ENCODE data around the gene SCN8A. TPM values are rescaled to one million over a fixed set of nuclear protein-coding genes. Genes with fewer than 3 reads are reported as not detected.

Gene SCN8A
- total and polyA plus RNA-seq, 7 donors, result 0.03 to 0.44 (median 0.08) TPM

DNA sequence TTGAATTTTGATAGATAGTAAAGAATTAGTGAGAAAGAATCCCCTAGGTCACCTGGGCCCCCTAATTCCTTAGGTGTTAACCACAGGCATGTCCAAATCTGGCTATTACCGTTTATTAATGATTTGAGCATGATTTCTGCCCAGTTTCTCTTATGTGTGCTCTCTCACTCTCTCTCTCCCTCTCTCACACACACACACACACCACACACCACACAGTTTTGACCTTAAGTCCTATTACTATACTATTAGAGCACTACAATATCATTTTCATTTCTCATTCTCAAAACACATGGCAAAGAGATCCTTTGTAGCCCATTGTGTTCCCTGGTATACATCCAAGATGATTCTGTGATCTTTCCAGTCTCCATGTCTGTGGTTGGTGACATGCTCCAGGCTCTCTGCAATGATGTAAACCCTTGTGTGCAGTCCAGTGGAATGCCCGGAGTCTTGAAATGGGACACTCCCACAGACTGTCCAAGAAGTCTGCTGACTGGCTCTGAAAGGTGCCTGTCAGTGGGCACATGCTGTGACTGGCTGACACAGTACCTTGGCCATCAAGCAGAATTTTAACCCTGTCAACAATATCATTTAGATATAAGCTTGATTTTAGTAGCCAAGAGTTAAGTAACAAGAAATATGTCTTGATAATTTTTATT is 161.3 kb downstream of the SCN8A start:
- peak; percentile 64 to 80 (median 76) for ATAC-seq
- Histone ChIP-seq H3K27me3 (ENCODE audit: insufficient read depth in 3 of 3, low read length in 2 of 3) (peaks cover 0 to 4% (median 0%) of the 10 kb centered on the region in 3 donors), H3K9me3 (no peaks in the 10 kb centered on the region), H3K27ac (no peak overlapping the region), H3K4me3 (no peak overlapping the region), H3K4me1 (no peaks in the 10 kb centered on the region), H3K36me3 (ENCODE audit: insufficient read depth in 1 of 2, low read depth in 1 of 2) (no peaks in the 10 kb centered on the region)
- 18 to 30% (median 20%) methylated on average over 2 of the region's 2 CpGs for WGBS, 3 donors
- TF ChIP-seq, protein P1, sequence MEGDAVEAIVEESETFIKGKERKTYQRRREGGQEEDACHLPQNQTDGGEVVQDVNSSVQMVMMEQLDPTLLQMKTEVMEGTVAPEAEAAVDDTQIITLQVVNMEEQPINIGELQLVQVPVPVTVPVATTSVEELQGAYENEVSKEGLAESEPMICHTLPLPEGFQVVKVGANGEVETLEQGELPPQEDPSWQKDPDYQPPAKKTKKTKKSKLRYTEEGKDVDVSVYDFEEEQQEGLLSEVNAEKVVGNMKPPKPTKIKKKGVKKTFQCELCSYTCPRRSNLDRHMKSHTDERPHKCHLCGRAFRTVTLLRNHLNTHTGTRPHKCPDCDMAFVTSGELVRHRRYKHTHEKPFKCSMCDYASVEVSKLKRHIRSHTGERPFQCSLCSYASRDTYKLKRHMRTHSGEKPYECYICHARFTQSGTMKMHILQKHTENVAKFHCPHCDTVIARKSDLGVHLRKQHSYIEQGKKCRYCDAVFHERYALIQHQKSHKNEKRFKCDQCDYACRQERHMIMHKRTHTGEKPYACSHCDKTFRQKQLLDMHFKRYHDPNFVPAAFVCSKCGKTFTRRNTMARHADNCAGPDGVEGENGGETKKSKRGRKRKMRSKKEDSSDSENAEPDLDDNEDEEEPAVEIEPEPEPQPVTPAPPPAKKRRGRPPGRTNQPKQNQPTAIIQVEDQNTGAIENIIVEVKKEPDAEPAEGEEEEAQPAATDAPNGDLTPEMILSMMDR (IDR thresholded peaks at IDR 0.05), result no peak
- intact Hi-C loops (cut with DNase I), result no loop called here
- DNase-seq, result peak; percentile 56 to 63

DNA sequence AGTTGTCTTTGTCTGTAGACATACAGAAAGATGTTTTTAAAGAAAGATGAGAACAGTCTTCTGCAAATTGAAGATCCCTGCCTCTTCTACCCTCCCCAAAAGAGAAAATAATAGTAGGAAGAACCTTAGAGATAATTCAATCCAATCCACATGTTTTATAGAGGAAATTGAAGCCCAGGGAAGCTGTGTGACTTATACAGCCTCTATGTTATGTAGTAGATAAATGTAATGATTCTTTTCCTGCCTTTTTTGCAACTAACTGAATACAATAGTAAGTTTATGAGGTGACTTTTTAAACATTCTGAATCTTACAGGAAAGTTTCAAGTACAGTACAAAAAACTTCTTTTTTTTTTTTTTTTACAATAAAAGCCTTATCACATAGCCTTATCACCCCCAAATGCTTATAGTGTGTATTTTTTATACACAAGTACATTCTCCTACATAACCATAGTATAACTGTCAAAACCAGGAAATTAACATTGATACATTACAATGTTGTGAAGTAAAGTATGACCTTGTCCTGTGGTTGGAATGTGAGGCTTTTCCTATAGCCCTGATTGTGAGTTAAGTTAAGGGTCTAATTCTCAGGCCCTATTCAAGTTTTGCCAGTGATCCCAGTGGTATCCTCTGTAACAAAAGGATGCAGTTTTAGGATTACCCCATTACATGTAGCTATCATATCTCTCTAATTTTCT is 163.1 kb downstream of the SCN8A start:
- intact Hi-C loops (cut with DNase I), result no loop called here
- Histone ChIP-seq H3K27ac (no peak overlapping the region), H3K36me3 (ENCODE audit: insufficient read depth in 1 of 2, low read depth in 1 of 2) (no peaks in the 10 kb centered on the region), H3K4me3 (no peak overlapping the region), H3K9me3 (no peaks in the 10 kb centered on the region), H3K27me3 (ENCODE audit: insufficient read depth in 3 of 3, low read length in 2 of 3) (peaks cover 0 to 4% (median 0%) of the 10 kb centered on the region in 3 donors), H3K4me1 (no peaks in the 10 kb centered on the region)
- TF ChIP-seq, protein P1 (IDR thresholded peaks at IDR 0.05), result no peak
- no peak for DNase-seq
- ATAC-seq, result no peak

DNA sequence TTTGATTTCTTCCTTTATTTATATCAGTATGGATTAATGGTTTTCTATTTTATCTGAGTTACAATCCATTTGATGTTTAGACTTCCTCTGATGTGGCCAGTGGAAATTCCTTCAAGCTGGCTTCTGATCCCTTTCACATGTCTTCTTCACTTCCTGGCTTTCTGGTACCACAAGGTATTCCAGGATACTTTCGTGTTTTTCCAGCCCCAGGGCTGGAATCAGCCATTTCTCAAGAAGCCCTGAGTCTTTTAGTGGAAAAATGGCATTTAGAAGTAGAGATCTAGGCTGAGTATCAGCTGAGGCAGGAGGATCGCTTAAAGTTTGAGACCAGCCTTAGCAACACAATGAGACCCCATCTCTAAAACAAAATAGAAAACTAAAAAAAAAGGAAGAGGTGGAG is 164.2 kb downstream of the SCN8A start:
- H3K4me1 ChIP-seq, result no peaks in the 10 kb centered on the region
- TF ChIP-seq, protein P1 (IDR thresholded peaks at IDR 0.05), result no peak
- ATAC-seq, result no peak
- peaks cover 0 to under 1% (median 0%) of the 10 kb centered on the region in 3 donors for H3K27me3 ChIP-seq (ENCODE audit: insufficient read depth in 3 of 3, low read length in 2 of 3)
- H3K27ac ChIP-seq, result no peak overlapping the region
- H3K9me3 ChIP-seq, result no peaks in the 10 kb centered on the region
- 86 to 90% (median 87%) methylated on average over 2 of the region's 2 CpGs for WGBS, 3 donors
- H3K4me3 ChIP-seq, result no peak overlapping the region
- no peaks in the 10 kb centered on the region for H3K36me3 ChIP-seq (ENCODE audit: insufficient read depth in 1 of 2, low read depth in 1 of 2)
- intact Hi-C loops (cut with DNase I), result no loop called here
- DNase-seq, result no peak

DNA sequence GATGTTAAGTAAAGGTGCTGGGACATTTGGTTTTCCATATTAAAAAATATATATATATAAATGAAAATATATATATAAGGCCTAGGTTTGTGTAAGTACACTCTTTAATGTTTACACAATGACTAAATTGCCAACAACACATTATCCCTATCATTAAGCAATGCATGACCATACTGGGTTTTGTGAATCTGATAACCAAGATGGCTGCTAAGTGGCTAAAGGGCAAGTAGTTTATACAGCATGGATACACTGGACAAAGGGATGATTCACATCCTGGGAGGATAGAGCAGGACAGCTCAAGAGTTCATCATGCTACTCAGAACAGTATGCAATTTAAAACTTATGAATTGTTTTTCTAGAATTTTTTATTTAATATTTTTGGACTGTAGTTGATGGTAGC is 168.1 kb downstream of the SCN8A start:
- Histone ChIP-seq H3K4me3 (no peak overlapping the region), H3K9me3 (no peaks in the 10 kb centered on the region), H3K27ac (no peak overlapping the region), H3K4me1 (no peaks in the 10 kb centered on the region), H3K27me3 (ENCODE audit: insufficient read depth in 3 of 3, low read length in 2 of 3) (no peaks in the 10 kb centered on the region), H3K36me3 (ENCODE audit: insufficient read depth in 1 of 2, low read depth in 1 of 2) (no peaks in the 10 kb centered on the region)
- ATAC-seq (no peak), DNase-seq (no peak)
- TF ChIP-seq, protein P1 (IDR thresholded peaks at IDR 0.05), result no peak
- intact Hi-C loops (cut with DNase I), result no loop called here

Measured in psoas muscle (tissue), 8 donors.